ENCODE measurements around the gene ARPC1A.

GRCh38 chr7:99292127-99292526, 33.6 kb upstream of the ARPC1A start:
- TF ChIP-seq RCOR1 (IDR thresholded peaks at IDR 0.05; ENCODE audit: low read length) (no peak), MXI1 (IDR thresholded peaks at IDR 0.05; ENCODE audit: low read depth, low read length) (no peak), CTCF (IDR thresholded peaks at IDR 0.05) (no peak), GABPA (IDR thresholded peaks at IDR 0.05; ENCODE audit: low read depth) (no peak), GATA2 (CRISPR knock-in tag; IDR thresholded peaks at IDR 0.05) (no peak), USF1 (IDR thresholded peaks at IDR 0.05; ENCODE audit: borderline replicate concordance, low read depth) (no peak), MAX (IDR thresholded peaks at IDR 0.05; ENCODE audit: low read depth) (no peak), TAF1 (IDR thresholded peaks at IDR 0.05; ENCODE audit: borderline replicate concordance, low read depth, low read length) (no peak), POLR2AphosphoS5 (IDR thresholded peaks at IDR 0.05; ENCODE audit: low read depth, low read length) (no peak), EP300 (IDR thresholded peaks at IDR 0.05; ENCODE audit: borderline replicate concordance in 1 of 2, low read depth in 1 of 2, low read length in 1 of 2) (no peak)

All from SK-N-SH (cell line).